GM13977 (cell line): ENCODE data around the gene OAS1.

Source experiments
- DNase-seq: peaks from one replicate; pipeline ENCODE4 v3.0.0; 2012; ENCODE audit warnings: low spot score
- in situ Hi-C: fragments of 300-500 bp; cut with MboI; formaldehyde crosslinking; loops from one replicate; pipeline ENCODE4 v1.12.0; 2022; ENCODE audit warnings: low sequenced_read_pairs, low pct_unique_long_range_greater_than_20kb, mixed read lengths, inconsistent platforms; ENCODE audit not compliant: unreplicated experiment
- TF ChIP-seq, protein P1 (sequence below): IDR thresholded peaks from 2 replicates; pipeline ENCODE4 v1.5.1; 2012; ENCODE audit warnings: mild to moderate bottlenecking, control low read depth; ENCODE audit not compliant: insufficient read depth; ENCODE audit errors: extremely low read depth, missing control alignments

Gene OAS1

DNA sequence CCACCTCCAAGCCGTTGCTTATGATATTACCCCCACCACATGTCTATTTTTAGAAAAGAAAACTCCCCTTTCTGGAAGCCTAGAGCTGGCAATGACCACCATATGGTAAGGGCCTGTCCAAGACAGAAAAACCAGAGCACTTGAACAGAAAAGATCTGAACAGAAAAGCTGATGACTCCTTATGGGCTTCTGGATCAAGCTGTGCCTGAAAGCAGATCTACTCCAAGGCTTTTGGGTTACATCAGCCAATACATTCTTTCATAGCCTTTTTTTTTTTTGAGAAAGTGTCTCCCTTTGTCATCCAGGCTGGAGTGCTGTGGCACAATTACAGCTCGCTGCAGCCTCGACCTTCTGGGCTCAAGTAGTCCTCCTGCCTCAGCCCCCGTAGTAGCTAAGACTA is 54.8 kb downstream of the OAS1 start:
- TF ChIP-seq, protein P1, sequence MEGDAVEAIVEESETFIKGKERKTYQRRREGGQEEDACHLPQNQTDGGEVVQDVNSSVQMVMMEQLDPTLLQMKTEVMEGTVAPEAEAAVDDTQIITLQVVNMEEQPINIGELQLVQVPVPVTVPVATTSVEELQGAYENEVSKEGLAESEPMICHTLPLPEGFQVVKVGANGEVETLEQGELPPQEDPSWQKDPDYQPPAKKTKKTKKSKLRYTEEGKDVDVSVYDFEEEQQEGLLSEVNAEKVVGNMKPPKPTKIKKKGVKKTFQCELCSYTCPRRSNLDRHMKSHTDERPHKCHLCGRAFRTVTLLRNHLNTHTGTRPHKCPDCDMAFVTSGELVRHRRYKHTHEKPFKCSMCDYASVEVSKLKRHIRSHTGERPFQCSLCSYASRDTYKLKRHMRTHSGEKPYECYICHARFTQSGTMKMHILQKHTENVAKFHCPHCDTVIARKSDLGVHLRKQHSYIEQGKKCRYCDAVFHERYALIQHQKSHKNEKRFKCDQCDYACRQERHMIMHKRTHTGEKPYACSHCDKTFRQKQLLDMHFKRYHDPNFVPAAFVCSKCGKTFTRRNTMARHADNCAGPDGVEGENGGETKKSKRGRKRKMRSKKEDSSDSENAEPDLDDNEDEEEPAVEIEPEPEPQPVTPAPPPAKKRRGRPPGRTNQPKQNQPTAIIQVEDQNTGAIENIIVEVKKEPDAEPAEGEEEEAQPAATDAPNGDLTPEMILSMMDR: no peak
- in situ Hi-C loops: no loop called here
- no peak for DNase-seq

DNA sequence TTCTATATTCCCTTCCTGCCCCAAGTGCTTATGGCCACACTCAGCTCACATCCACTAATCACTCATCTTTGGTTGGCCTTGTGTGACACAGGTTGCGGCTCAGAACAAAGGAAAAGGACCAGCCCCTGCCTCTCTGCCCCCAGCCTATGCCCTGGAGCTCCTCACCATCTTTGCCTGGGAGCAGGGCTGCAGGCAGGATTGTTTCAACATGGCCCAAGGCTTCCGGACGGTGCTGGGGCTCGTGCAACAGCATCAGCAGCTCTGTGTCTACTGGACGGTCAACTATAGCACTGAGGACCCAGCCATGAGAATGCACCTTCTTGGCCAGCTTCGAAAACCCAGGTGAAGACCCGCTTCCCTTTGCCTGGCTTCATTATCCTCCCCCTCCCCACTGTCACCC is 55.8 kb downstream of the OAS1 start:
- DNase-seq: no peak
- in situ Hi-C loops: no loop called here

DNA sequence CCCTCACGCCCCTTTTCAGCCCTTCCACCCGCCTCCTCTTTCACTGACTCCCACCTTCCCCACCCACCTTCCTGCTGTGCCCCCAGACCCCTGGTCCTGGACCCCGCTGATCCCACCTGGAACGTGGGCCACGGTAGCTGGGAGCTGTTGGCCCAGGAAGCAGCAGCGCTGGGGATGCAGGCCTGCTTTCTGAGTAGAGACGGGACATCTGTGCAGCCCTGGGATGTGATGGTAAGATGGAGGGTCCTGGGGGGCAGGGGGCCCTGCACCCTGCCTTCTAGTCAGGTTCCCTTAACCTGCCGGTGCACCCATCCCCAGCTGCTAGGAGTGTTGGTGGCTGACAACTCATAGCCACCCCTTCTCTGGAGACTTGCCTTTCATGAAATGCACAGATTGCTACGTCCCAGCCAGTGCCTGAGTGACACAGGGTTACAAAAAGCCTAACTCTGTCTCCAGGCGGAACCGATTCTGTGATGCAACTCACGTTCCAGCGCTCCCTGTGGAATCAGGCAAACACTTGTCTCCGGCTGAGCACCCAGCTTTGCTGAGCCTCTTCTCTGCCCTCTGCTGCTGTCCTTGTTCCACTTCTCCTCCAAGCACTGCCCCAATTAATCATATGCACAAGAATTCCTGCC is 56.6 kb downstream of the OAS1 start:
- TF ChIP-seq, protein P1: no peak
- no peak for DNase-seq
- in situ Hi-C loops: no loop called here

More for the DNA sequence above, 55.8 kb downstream of the OAS1 start:
- TF ChIP-seq, protein P1: no peak

DNA sequence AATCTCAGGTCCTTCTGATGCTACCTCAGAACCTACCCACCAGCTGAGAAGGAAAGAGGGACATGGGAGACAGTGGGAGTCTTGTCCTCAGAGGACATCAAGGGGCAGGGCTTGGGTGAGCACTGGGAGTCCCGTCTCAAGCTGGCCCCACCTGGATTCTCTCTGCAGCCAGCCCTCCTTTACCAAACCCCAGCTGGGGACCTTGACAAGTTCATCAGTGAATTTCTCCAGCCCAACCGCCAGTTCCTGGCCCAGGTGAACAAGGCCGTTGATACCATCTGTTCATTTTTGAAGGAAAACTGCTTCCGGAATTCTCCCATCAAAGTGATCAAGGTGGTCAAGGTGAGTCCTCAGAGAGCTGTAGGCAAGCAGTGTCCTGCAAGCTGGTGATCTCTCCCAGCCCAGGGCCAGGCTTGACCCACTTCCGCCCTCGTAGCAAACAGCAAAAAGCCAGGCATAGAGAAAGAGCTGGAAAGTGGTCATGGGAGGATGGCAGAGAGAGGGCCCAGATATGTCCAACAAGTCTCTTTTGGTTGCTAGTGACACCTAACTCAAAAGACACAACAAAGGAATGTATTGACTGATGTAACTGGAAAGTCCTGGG is 57.4 kb downstream of the OAS1 start:
- TF ChIP-seq, protein P1: no peak
- DNase-seq: no peak
- in situ Hi-C loops: no loop called here

DNA sequence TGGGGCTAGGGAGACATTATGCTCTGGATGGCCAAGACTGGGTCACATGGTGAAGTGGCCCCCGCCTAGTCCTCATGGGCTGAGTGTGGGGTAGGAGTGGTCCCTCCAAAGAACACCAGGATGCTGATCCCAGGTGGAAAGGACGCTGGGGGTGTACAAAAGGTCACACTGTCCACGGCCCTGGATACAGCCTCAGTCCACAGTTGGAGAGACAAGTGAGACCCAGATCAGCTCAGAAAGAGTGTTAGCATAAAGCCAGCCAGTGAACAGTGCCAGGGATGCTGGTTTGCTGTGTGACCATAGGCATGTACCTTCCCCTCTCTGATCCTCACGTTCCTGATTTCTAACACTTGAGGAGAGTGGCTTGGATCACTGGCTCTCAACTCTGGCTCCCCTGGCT is 58.2 kb downstream of the OAS1 start:
- no peak for DNase-seq
- TF ChIP-seq, protein P1: no peak
- in situ Hi-C loops: no loop called here

DNA sequence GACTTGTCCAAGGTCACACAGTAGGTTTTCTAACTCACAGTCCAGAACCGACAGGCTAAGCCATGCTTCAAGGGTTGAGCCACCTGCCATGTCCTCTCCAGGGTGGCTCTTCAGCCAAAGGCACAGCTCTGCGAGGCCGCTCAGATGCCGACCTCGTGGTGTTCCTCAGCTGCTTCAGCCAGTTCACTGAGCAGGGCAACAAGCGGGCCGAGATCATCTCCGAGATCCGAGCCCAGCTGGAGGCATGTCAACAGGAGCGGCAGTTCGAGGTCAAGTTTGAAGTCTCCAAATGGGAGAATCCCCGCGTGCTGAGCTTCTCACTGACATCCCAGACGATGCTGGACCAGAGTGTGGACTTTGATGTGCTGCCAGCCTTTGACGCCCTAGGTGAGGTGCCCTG is 58.9 kb downstream of the OAS1 start:
- in situ Hi-C loops: no loop called here
- TF ChIP-seq, protein P1: no peak
- DNase-seq: no peak
